Natural killer cell treated with Interleukin-12 subunit alpha and Interleukin-12 subunit beta and Interleukin-15 and Interleukin-18, amount 100 ng/mL, for 72 hours (primary cell): Measurements from ENCODE around the gene KRTAP6-2. TPM values are rescaled to one million over a fixed set of nuclear protein-coding genes. Genes with fewer than 3 reads are reported as not detected.

Source experiments
- ATAC-seq, 2 donors: fragments of 150-1000 bp; cut with Tn5 transposase in 1 of 2; sonication (Bioruptor Pico), chemical (Tn5 transposase) in 1 of 2; 2 replicates each; pipeline ENCODE4 v1.10.0; 2021
- DNase-seq: peaks from one replicate; pipeline ENCODE4 v3.0.0; 2022; ENCODE audit warnings: low spot score
- H3K27ac Mint-ChIP-seq, 2 donors: 1 replicate in 1 of 2; 2 replicates in 1 of 2; pipeline ENCODE4 v1.8.0; 2022; ENCODE audit warnings: mixed read lengths in 2 of 2, mild to moderate bottlenecking in 1 of 2, moderate library complexity in 1 of 2
- H3K27me3 Mint-ChIP-seq, 2 donors: 1 replicate in 1 of 2; 2 replicates in 1 of 2; pipeline ENCODE4 v1.8.0; 2022; ENCODE audit warnings: mixed read lengths in 2 of 2
- H3K36me3 Mint-ChIP-seq: one replicate; pipeline ENCODE4 v1.8.0; 2022; ENCODE audit warnings: mixed read lengths
- H3K4me1 Mint-ChIP-seq, 2 donors: 1 replicate in 1 of 2; 2 replicates in 1 of 2; pipeline ENCODE4 v1.8.0; 2022; ENCODE audit warnings: low read depth in 2 of 2, mixed read lengths in 2 of 2, mild to moderate bottlenecking in 1 of 2
- H3K4me3 Mint-ChIP-seq: one replicate; pipeline ENCODE4 v1.8.0; 2022; ENCODE audit warnings: mixed read lengths
- H3K9me3 Mint-ChIP-seq: 2 replicates; pipeline ENCODE4 v1.8.0; 2022; ENCODE audit warnings: mixed read lengths
- total RNA-seq, 2 donors: library from RNA; stranded (reverse); gene quantifications; one replicate each; pipeline ENCODE4 v1.2.3, GENCODE V29; 2022

The KRTAP6-2 gene
- total RNA-seq, 2 donors from 2014 or later = not detected

GRCh38 chr21:30612132-30612531 lies 13.4 kb upstream of the KRTAP6-2 start:
- Mint-ChIP-seq H3K36me3 (no peaks in the 10 kb centered on the region), H3K4me3 (no peak overlapping the region), H3K27me3 (no peaks in the 10 kb centered on the region), H3K27ac (no peak overlapping the region), H3K9me3 (peaks cover 9% of the 10 kb centered on the region), H3K4me1 (no peaks in the 10 kb centered on the region)
- ATAC-seq (no peak), DNase-seq (no peak)

- Mint-ChIP-seq H3K27ac (no peak overlapping the region), H3K27me3 (no peaks in the 10 kb centered on the region), H3K9me3 (peaks cover 19% of the 10 kb centered on the region), H3K4me1 (no peaks in the 10 kb centered on the region), H3K36me3 (peaks cover 7% of the 10 kb centered on the region), H3K4me3 (no peak overlapping the region)
- DNase-seq (no peak), ATAC-seq (no peak)
These were observed 7.3 kb upstream of the KRTAP6-2 start for GRCh38 chr21:30605968-30606367.

GRCh38 chr21:30600787-30601186 lies 2.1 kb upstream of the KRTAP6-2 start, which contains the start of gene KRTAP22-1:
Gene KRTAP22-1 (plus strand): TSS chr21:30601087.
- H3K4me3 Mint-ChIP-seq = no peak within 1 kb of the TSS
- H3K27me3 Mint-ChIP-seq = no peaks in the 10 kb centered on the region
- no peak for ATAC-seq
- H3K4me1 Mint-ChIP-seq = no peaks in the 10 kb centered on the region
- no peak within 1 kb of the TSS for H3K27ac Mint-ChIP-seq
- peaks cover 10% of the 10 kb centered on the region for H3K9me3 Mint-ChIP-seq
- H3K36me3 Mint-ChIP-seq = peaks cover 7% of the 10 kb centered on the region
- DNase-seq = no peak

- Mint-ChIP-seq H3K27me3 (no peaks in the 10 kb centered on the region), H3K27ac (no peak within 1 kb of the TSS), H3K4me1 (no peaks in the 10 kb centered on the region), H3K9me3 (no peaks in the 10 kb centered on the region), H3K36me3 (no peaks in the 10 kb centered on the region), H3K4me3 (no peak within 1 kb of the TSS)
- no peak for DNase-seq
- no peak for ATAC-seq
These were observed 6.6 kb downstream of the KRTAP6-2 start, which contains the start of gene KRTAP6-3 for GRCh38 chr21:30592140-30592539. Gene KRTAP6-3 (plus strand): TSS chr21:30592440. CDS start chr21:30592446, 6 bp downstream.

GRCh38 chr21:30590297-30590696 lies 8.4 kb downstream of the KRTAP6-2 start, which contains the start of gene KRTAP22-2:
Gene KRTAP22-2 (minus strand): TSS chr21:30590397.
- Mint-ChIP-seq H3K27ac (no peak within 1 kb of the TSS), H3K36me3 (no peaks in the 10 kb centered on the region), H3K4me3 (no peak within 1 kb of the TSS), H3K9me3 (no peaks in the 10 kb centered on the region), H3K4me1 (no peaks in the 10 kb centered on the region), H3K27me3 (no peaks in the 10 kb centered on the region)
- ATAC-seq (no peak), DNase-seq (no peak)

- Mint-ChIP-seq H3K4me1 (no peaks in the 10 kb centered on the region), H3K9me3 (peaks cover 13% of the 10 kb centered on the region), H3K4me3 (no peak overlapping the region), H3K27ac (no peak overlapping the region), H3K36me3 (no peaks in the 10 kb centered on the region), H3K27me3 (no peaks in the 10 kb centered on the region)
- ATAC-seq (no peak), DNase-seq (no peak)
These were observed 15.8 kb downstream of the KRTAP6-2 start for GRCh38 chr21:30582870-30583269.

- Mint-ChIP-seq H3K9me3 (peaks cover 16% of the 10 kb centered on the region), H3K36me3 (no peaks in the 10 kb centered on the region), H3K27ac (no peak overlapping the region), H3K4me1 (no peaks in the 10 kb centered on the region), H3K27me3 (no peaks in the 10 kb centered on the region), H3K4me3 (no peak overlapping the region)
- ATAC-seq (no peak), DNase-seq (no peak)
These were observed 18.6 kb downstream of the KRTAP6-2 start for GRCh38 chr21:30580132-30580531.

- DNase-seq = no peak
- H3K4me1 Mint-ChIP-seq = no peaks in the 10 kb centered on the region
- no peak overlapping the region for H3K27ac Mint-ChIP-seq
- peaks cover 8% of the 10 kb centered on the region for H3K9me3 Mint-ChIP-seq
- no peak overlapping the region for H3K4me3 Mint-ChIP-seq
- no peaks in the 10 kb centered on the region for H3K27me3 Mint-ChIP-seq
- no peaks in the 10 kb centered on the region for H3K36me3 Mint-ChIP-seq
- ATAC-seq = no peak
These were observed 19.4 kb downstream of the KRTAP6-2 start for GRCh38 chr21:30579346-30579745.

- ATAC-seq (no peak), DNase-seq (no peak)
- Mint-ChIP-seq H3K4me1 (no peaks in the 10 kb centered on the region), H3K9me3 (peaks cover 7% of the 10 kb centered on the region), H3K4me3 (no peak overlapping the region), H3K36me3 (no peaks in the 10 kb centered on the region), H3K27me3 (no peaks in the 10 kb centered on the region), H3K27ac (no peak overlapping the region)
These were observed 20.9 kb downstream of the KRTAP6-2 start for GRCh38 chr21:30577766-30578165.

- H3K4me1 Mint-ChIP-seq = no peaks in the 10 kb centered on the region
- no peak for DNase-seq
- no peak overlapping the region for H3K27ac Mint-ChIP-seq
- H3K36me3 Mint-ChIP-seq = no peaks in the 10 kb centered on the region
- no peak for ATAC-seq
- no peak overlapping the region for H3K4me3 Mint-ChIP-seq
- H3K9me3 Mint-ChIP-seq = peaks cover 11% of the 10 kb centered on the region
- no peaks in the 10 kb centered on the region for H3K27me3 Mint-ChIP-seq
These were observed 31.1 kb downstream of the KRTAP6-2 start for GRCh38 chr21:30567617-30568016.

GRCh38 chr21:30563630-30564029 lies 35.1 kb downstream of the KRTAP6-2 start:
- Mint-ChIP-seq H3K4me1 (no peaks in the 10 kb centered on the region), H3K4me3 (no peak overlapping the region), H3K27me3 (no peaks in the 10 kb centered on the region), H3K27ac (no peak overlapping the region), H3K9me3 (peaks cover 9% of the 10 kb centered on the region), H3K36me3 (no peaks in the 10 kb centered on the region)
- no peak for DNase-seq
- ATAC-seq = no peak

GRCh38 chr21:30563072-30563471 lies 35.6 kb downstream of the KRTAP6-2 start:
- Mint-ChIP-seq H3K36me3 (no peaks in the 10 kb centered on the region), H3K4me3 (no peak overlapping the region), H3K9me3 (peaks cover 9% of the 10 kb centered on the region), H3K27ac (no peak overlapping the region), H3K4me1 (no peaks in the 10 kb centered on the region), H3K27me3 (no peaks in the 10 kb centered on the region)
- ATAC-seq (no peak), DNase-seq (no peak)

GRCh38 chr21:30561957-30562356 lies 36.7 kb downstream of the KRTAP6-2 start:
- Mint-ChIP-seq H3K27me3 (no peaks in the 10 kb centered on the region), H3K36me3 (no peaks in the 10 kb centered on the region), H3K9me3 (peaks cover 9% of the 10 kb centered on the region), H3K4me3 (no peak overlapping the region), H3K4me1 (no peaks in the 10 kb centered on the region), H3K27ac (no peak overlapping the region)
- no peak for DNase-seq
- no peak for ATAC-seq

GRCh38 chr21:30561264-30561895 lies 37.3 kb downstream of the KRTAP6-2 start, which contains the start of gene KRTAP19-7:
Gene KRTAP19-7 (minus strand): TSS chr21:30561314. CDS start chr21:30561289, 25 bp downstream.
- DNase-seq (no peak), ATAC-seq (no peak)
- no peak within 1 kb of the TSS for H3K27ac Mint-ChIP-seq
- H3K9me3 Mint-ChIP-seq = peaks cover 9% of the 10 kb centered on the region
- H3K36me3 Mint-ChIP-seq = no peaks in the 10 kb centered on the region
- H3K4me1 Mint-ChIP-seq = no peaks in the 10 kb centered on the region
- H3K4me3 Mint-ChIP-seq = no peak within 1 kb of the TSS
- no peaks in the 10 kb centered on the region for H3K27me3 Mint-ChIP-seq

- peaks cover 23% of the 10 kb centered on the region for H3K9me3 Mint-ChIP-seq
- H3K4me3 Mint-ChIP-seq = no peak overlapping the region
- H3K27me3 Mint-ChIP-seq = no peaks in the 10 kb centered on the region
- peaks cover 12% of the 10 kb centered on the region for H3K36me3 Mint-ChIP-seq
- no peak for DNase-seq
- H3K27ac Mint-ChIP-seq = no peak overlapping the region
- H3K4me1 Mint-ChIP-seq = no peaks in the 10 kb centered on the region
- ATAC-seq = no peak
These were observed 43.6 kb downstream of the KRTAP6-2 start for GRCh38 chr21:30555095-30555494.
